Measurements from ENCODE around the gene EIF2AK2.

The EIF2AK2 gene

DNA sequence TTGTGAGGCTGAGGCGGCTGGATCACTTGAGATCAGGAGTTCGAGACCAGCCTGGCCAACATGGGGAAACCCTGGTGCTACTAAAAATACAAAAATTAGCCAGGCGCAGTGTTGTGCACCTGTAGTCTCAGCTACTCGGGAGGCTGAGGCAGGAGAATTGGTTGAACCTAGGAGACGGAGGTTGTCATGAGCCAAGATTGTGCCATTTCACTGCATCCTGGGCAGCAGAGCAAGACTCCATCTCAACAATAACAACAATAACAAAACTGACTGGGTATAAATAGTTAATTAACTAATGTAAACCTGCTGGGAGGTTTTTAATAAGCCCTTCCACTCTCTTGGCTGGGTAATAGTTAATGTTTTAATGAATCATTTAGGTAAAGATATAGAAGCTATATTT, 23.9 kb upstream of the EIF2AK2 start:
- no peak for ATAC-seq
- TF ChIP-seq SNAI2 (CRISPR knock-in tag; IDR thresholded peaks at IDR 0.05): no peak
- TF ChIP-seq ZNF70 (CRISPR knock-in tag; IDR thresholded peaks at IDR 0.05): no peak
- no peak for TF ChIP-seq BACH2 (CRISPR knock-in tag; IDR thresholded peaks at IDR 0.05; ENCODE audit: borderline replicate concordance)
- no peak for TF ChIP-seq RARB (CRISPR knock-in tag; IDR thresholded peaks at IDR 0.05)
- no peak for TF ChIP-seq TCF4 (CRISPR knock-in tag; IDR thresholded peaks at IDR 0.05; ENCODE audit: borderline replicate concordance)
- TF ChIP-seq, protein P1, sequence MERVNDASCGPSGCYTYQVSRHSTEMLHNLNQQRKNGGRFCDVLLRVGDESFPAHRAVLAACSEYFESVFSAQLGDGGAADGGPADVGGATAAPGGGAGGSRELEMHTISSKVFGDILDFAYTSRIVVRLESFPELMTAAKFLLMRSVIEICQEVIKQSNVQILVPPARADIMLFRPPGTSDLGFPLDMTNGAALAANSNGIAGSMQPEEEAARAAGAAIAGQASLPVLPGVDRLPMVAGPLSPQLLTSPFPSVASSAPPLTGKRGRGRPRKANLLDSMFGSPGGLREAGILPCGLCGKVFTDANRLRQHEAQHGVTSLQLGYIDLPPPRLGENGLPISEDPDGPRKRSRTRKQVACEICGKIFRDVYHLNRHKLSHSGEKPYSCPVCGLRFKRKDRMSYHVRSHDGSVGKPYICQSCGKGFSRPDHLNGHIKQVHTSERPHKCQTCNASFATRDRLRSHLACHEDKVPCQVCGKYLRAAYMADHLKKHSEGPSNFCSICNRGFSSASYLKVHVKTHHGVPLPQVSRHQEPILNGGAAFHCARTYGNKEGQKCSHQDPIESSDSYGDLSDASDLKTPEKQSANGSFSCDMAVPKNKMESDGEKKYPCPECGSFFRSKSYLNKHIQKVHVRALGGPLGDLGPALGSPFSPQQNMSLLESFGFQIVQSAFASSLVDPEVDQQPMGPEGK (CRISPR knock-in tag; IDR thresholded peaks at IDR 0.05; ENCODE audit: borderline replicate concordance): no peak
- TF ChIP-seq CREB5 (CRISPR knock-in tag; IDR thresholded peaks at IDR 0.05; ENCODE audit: low read depth): no peak
- no peak for TF ChIP-seq CSRNP3 (CRISPR knock-in tag; IDR thresholded peaks at IDR 0.05)
- no peak for TF ChIP-seq ZNF8 (CRISPR knock-in tag; IDR thresholded peaks at IDR 0.05)
- no peak for TF ChIP-seq ZFP3 (CRISPR knock-in tag; IDR thresholded peaks at IDR 0.05)
- TF ChIP-seq ZFP30 (CRISPR knock-in tag; IDR thresholded peaks at IDR 0.05): no peak
- no peak for TF ChIP-seq ARNTL (CRISPR knock-in tag; IDR thresholded peaks at IDR 0.05; ENCODE audit: borderline replicate concordance, low read depth)
- TF ChIP-seq OSR1 (CRISPR knock-in tag; IDR thresholded peaks at IDR 0.05): no peak

GRCh38 chr2:37180006-37180639, 23.3 kb upstream of the EIF2AK2 start:
- no peak for TF ChIP-seq ESRRG (CRISPR knock-in tag; IDR thresholded peaks at IDR 0.05)
- TF ChIP-seq CSDC2 (CRISPR knock-in tag; IDR thresholded peaks at IDR 0.05): no peak
- no peak for TF ChIP-seq TCF4 (CRISPR knock-in tag; IDR thresholded peaks at IDR 0.05; ENCODE audit: borderline replicate concordance)
- TF ChIP-seq RARB (CRISPR knock-in tag; IDR thresholded peaks at IDR 0.05): no peak
- no peak for TF ChIP-seq ZNF8 (CRISPR knock-in tag; IDR thresholded peaks at IDR 0.05)
- no peak for TF ChIP-seq ZFP30 (CRISPR knock-in tag; IDR thresholded peaks at IDR 0.05)
- no peak for TF ChIP-seq ZNF70 (CRISPR knock-in tag; IDR thresholded peaks at IDR 0.05)
- no peak for TF ChIP-seq ZNF565 (CRISPR knock-in tag; conservative IDR thresholded peaks at IDR 0.05; ENCODE audit: low read depth)
- no peak for TF ChIP-seq POU6F1 (CRISPR knock-in tag; IDR thresholded peaks at IDR 0.05; ENCODE audit: borderline replicate concordance, low read depth)
- TF ChIP-seq CSRNP3 (CRISPR knock-in tag; IDR thresholded peaks at IDR 0.05): no peak
- no peak for ATAC-seq

- ATAC-seq: no peak
- TF ChIP-seq RARB (CRISPR knock-in tag; IDR thresholded peaks at IDR 0.05) (no peak), ZC3H10 (CRISPR knock-in tag; IDR thresholded peaks at IDR 0.05) (no peak), ZNF565 (CRISPR knock-in tag; conservative IDR thresholded peaks at IDR 0.05; ENCODE audit: low read depth) (no peak), OSR1 (CRISPR knock-in tag; IDR thresholded peaks at IDR 0.05) (no peak), ZFP3 (CRISPR knock-in tag; IDR thresholded peaks at IDR 0.05) (no peak)
These were observed 17.0 kb upstream of the EIF2AK2 start for GRCh38 chr2:37173741-37174140.

GRCh38 chr2:37171624-37171950, 14.8 kb upstream of the EIF2AK2 start:
- ATAC-seq: no peak
- TF ChIP-seq PPARA (CRISPR knock-in tag; IDR thresholded peaks at IDR 0.05; ENCODE audit: borderline replicate concordance) (no peak), TOX (CRISPR knock-in tag; IDR thresholded peaks at IDR 0.05; ENCODE audit: borderline replicate concordance) (no peak), CSRNP3 (CRISPR knock-in tag; IDR thresholded peaks at IDR 0.05) (no peak), POU6F1 (CRISPR knock-in tag; IDR thresholded peaks at IDR 0.05; ENCODE audit: borderline replicate concordance, low read depth) (no peak), ISL1 (CRISPR knock-in tag; IDR thresholded peaks at IDR 0.05) (no peak), RARB (CRISPR knock-in tag; IDR thresholded peaks at IDR 0.05) (no peak), OSR1 (CRISPR knock-in tag; IDR thresholded peaks at IDR 0.05) (no peak), SNAI2 (CRISPR knock-in tag; IDR thresholded peaks at IDR 0.05) (no peak), BACH2 (CRISPR knock-in tag; IDR thresholded peaks at IDR 0.05; ENCODE audit: borderline replicate concordance) (no peak), CSDC2 (CRISPR knock-in tag; IDR thresholded peaks at IDR 0.05) (no peak)
